MM.1S (cell line): ENCODE measurements around the gene EGFL8.

Source experiments
- DNase-seq: peaks from one replicate; pipeline ENCODE4 v3.0.0-alpha.2; 2015
- H2AFZ ChIP-seq: fragments of 300-600 bp; sonication (generic); 2 replicates; pipeline ENCODE4 v1.6.0; 2016; ENCODE audit warnings: antibody characterized with exemption, low read length
- H3F3A ChIP-seq: fragments of 300-600 bp; sonication (generic); 2 replicates; pipeline ENCODE4 v1.6.1; 2016; ENCODE audit warnings: mild to moderate bottlenecking, antibody characterized with exemption, low read length, moderate library complexity, mixed read lengths; ENCODE audit not compliant: insufficient read depth
- H3K27ac ChIP-seq: fragments of 300-600 bp; sonication (generic); 2 replicates; pipeline ENCODE4 v1.5.1; 2016; ENCODE audit warnings: mild to moderate bottlenecking, low read length
- H3K27me3 ChIP-seq: fragments of 300-600 bp; sonication (generic); replicated peaks from 2 replicates; pipeline ENCODE4 v1.6.0; 2016; ENCODE audit warnings: low read length; ENCODE audit not compliant: insufficient read depth
- H3K36me3 ChIP-seq: fragments of 300-600 bp; sonication (generic); replicated peaks from 2 replicates; pipeline ENCODE4 v1.6.1; 2016; ENCODE audit warnings: mild to moderate bottlenecking, low read length, mixed read lengths; ENCODE audit not compliant: insufficient read depth
- H3K4me1 ChIP-seq: fragments of 300-600 bp; sonication (generic); 2 replicates; pipeline ENCODE4 v1.6.1; 2016; ENCODE audit warnings: low read length, mixed read lengths
- H3K4me2 ChIP-seq: fragments of 300-600 bp; sonication (generic); 2 replicates; pipeline ENCODE4 v1.6.0; 2016; ENCODE audit warnings: low read depth, low read length
- H3K4me3 ChIP-seq: fragments of 300-600 bp; sonication (generic); 2 replicates; pipeline ENCODE4 v1.5.1; 2016; ENCODE audit warnings: low read length, mixed read lengths
- H3K79me2 ChIP-seq: fragments of 300-600 bp; sonication (generic); 2 replicates; pipeline ENCODE4 v1.6.1; 2016; ENCODE audit warnings: mixed run types, low read length, mixed read lengths
- H3K9ac ChIP-seq: fragments of 300-600 bp; sonication (generic); 2 replicates; pipeline ENCODE4 v1.6.1; 2016; ENCODE audit warnings: low read length, mixed read lengths
- H3K9me2 ChIP-seq: fragments of 300-600 bp; sonication (generic); replicated peaks from 2 replicates; pipeline ENCODE4 v1.6.1; 2016; ENCODE audit warnings: mild to moderate bottlenecking, low read length, mixed read lengths; ENCODE audit not compliant: insufficient read depth
- H3K9me3 ChIP-seq: fragments of 300-600 bp; sonication (generic); replicated peaks from 2 replicates; pipeline ENCODE4 v1.6.1; 2016; ENCODE audit warnings: mild to moderate bottlenecking, low read length, mixed read lengths; ENCODE audit not compliant: insufficient read depth
- H4K20me1 ChIP-seq: fragments of 300-600 bp; sonication (generic); 2 replicates; pipeline ENCODE4 v1.6.1; 2016; ENCODE audit warnings: mild to moderate bottlenecking, low read length, moderate library complexity, mixed read lengths; ENCODE audit not compliant: insufficient read depth
- CTCF ChIP-seq: fragments of 300-600 bp; sonication (generic); IDR thresholded peaks from 2 replicates; pipeline ENCODE4 v1.5.1; 2016; ENCODE audit warnings: antibody characterized with exemption, low read length, mixed read lengths
- EZH2 ChIP-seq: fragments of 300-600 bp; sonication (generic); optimal IDR thresholded peaks from 2 replicates; pipeline ENCODE3; 2017; ENCODE audit warnings: low read depth, mild to moderate bottlenecking, antibody characterized with exemption, low read length, mixed read lengths
- EZH2phosphoT487 ChIP-seq: fragments of 300-600 bp; sonication (generic); IDR thresholded peaks from 2 replicates; pipeline ENCODE4 v1.6.1; 2018; ENCODE audit warnings: antibody characterized with exemption, low read length

The EGFL8 gene

GRCh38 chr6:32194388-32194787 is 30.0 kb downstream of the EGFL8 start:
- H3K4me3 ChIP-seq: no peak overlapping the region
- H3K36me3 ChIP-seq: no peaks in the 10 kb centered on the region
- H3K4me1 ChIP-seq: peaks cover 31% of the 10 kb centered on the region
- no peak overlapping the region for H3K9ac ChIP-seq
- H2AFZ ChIP-seq: no peak overlapping the region
- H4K20me1 ChIP-seq: no peaks in the 10 kb centered on the region
- no peak for DNase-seq
- H3K9me2 ChIP-seq: no peaks in the 10 kb centered on the region
- H3K27me3 ChIP-seq: no peaks in the 10 kb centered on the region
- H3K27ac ChIP-seq: no peak overlapping the region
- peaks cover 21% of the 10 kb centered on the region; the same call in 1 of the 2 replicates for H3F3A ChIP-seq
- peaks cover 23% of the 10 kb centered on the region for H3K79me2 ChIP-seq
- no peaks in the 10 kb centered on the region for H3K9me3 ChIP-seq
- H3K4me2 ChIP-seq: peak overlapping the region; percentile 89
- no peak for TF ChIP-seq EZH2phosphoT487

- H3F3A ChIP-seq: peaks cover 21% of the 10 kb centered on the region; the same call in 1 of the 2 replicates
- peak overlapping the region; percentile 63 for H3K27ac ChIP-seq
- peak overlapping the region; percentile 65 for H3K9ac ChIP-seq
- H3K79me2 ChIP-seq: peaks cover 19% of the 10 kb centered on the region
- TF ChIP-seq EZH2phosphoT487 (no peak), CTCF (peak; percentile 67), EZH2 (no peak)
- H3K36me3 ChIP-seq: no peaks in the 10 kb centered on the region
- peak; percentile 47 for DNase-seq
- H3K4me1 ChIP-seq: peaks cover 31% of the 10 kb centered on the region
- peaks cover 4% of the 10 kb centered on the region; the same call in 1 of the 2 replicates for H3K27me3 ChIP-seq
- 0 out of 2 replicates have a peak overlapping the region, but pooled peaks have one; percentile 22 for H2AFZ ChIP-seq
- peak overlapping the region; percentile 63 for H3K4me3 ChIP-seq
- H3K9me3 ChIP-seq: no peaks in the 10 kb centered on the region
- H4K20me1 ChIP-seq: no peaks in the 10 kb centered on the region
- H3K9me2 ChIP-seq: no peaks in the 10 kb centered on the region
- H3K4me2 ChIP-seq: peak overlapping the region; percentile 89
Measured at GRCh38 chr6:32194825-32195651, 30.6 kb downstream of the EGFL8 start.

- DNase-seq: peak; percentile 100
- TF ChIP-seq EZH2phosphoT487: no peak
- Histone ChIP-seq H3K27me3 (peaks cover 7% of the 10 kb centered on the region), H3K4me2 (no peak overlapping the region; the same call in 1 of the 2 replicates), H3K79me2 (peaks cover 19% of the 10 kb centered on the region), H3K36me3 (no peaks in the 10 kb centered on the region), H3K9me3 (no peaks in the 10 kb centered on the region), H3K9ac (no peak overlapping the region), H3K4me1 (peaks cover 31% of the 10 kb centered on the region), H3K27ac (peak overlapping the region; percentile 91; the same call in 1 of the 2 replicates), H3K4me3 (peak overlapping the region; percentile 83; the same call in 1 of the 2 replicates), H3K9me2 (no peaks in the 10 kb centered on the region), H3F3A (peaks cover 21% of the 10 kb centered on the region; the same call in 1 of the 2 replicates), H2AFZ (no peak overlapping the region), H4K20me1 (no peaks in the 10 kb centered on the region)
Measured at GRCh38 chr6:32195652-32195901, 31.2 kb downstream of the EGFL8 start.

GRCh38 chr6:32195902-32196681 is 31.7 kb downstream of the EGFL8 start:
- peak overlapping the region; percentile 83 for H3K4me3 ChIP-seq
- peak overlapping the region; percentile 91 for H3K27ac ChIP-seq
- no peaks in the 10 kb centered on the region for H3K9me3 ChIP-seq
- peaks cover 16% of the 10 kb centered on the region for H3K79me2 ChIP-seq
- H2AFZ ChIP-seq: peak overlapping the region; percentile 60
- no peak for TF ChIP-seq CTCF
- TF ChIP-seq EZH2: no peak
- no peak for TF ChIP-seq EZH2phosphoT487
- peak overlapping the region; percentile 88 for H3K4me2 ChIP-seq
- no peaks in the 10 kb centered on the region for H3K36me3 ChIP-seq
- no peaks in the 10 kb centered on the region for H3K9me2 ChIP-seq
- peaks cover 28% of the 10 kb centered on the region for H3K4me1 ChIP-seq
- peak; percentile 56 for DNase-seq
- H3F3A ChIP-seq: peaks cover 18% of the 10 kb centered on the region; the same call in 1 of the 2 replicates
- no peaks in the 10 kb centered on the region for H4K20me1 ChIP-seq
- H3K27me3 ChIP-seq: peaks cover 12% of the 10 kb centered on the region
- peak overlapping the region; percentile 98 for H3K9ac ChIP-seq
